SK-N-SH (cell line): ENCODE results near the gene NCBP3. TPM values are rescaled to one million over a fixed set of nuclear protein-coding genes. Genes with fewer than 3 reads are reported as not detected.

Experiments used
- CTCF ChIA-PET: fragments of 300-600, 350-600 bp; formaldehyde crosslinking; extraction: SDS; loops from one replicate; lab custom pipeline; 2021; lab: Yijun Ruan, JAX
- POLR2A ChIA-PET: fragments of 350-600 bp; sonication (Branson Sonifier 250); formaldehyde crosslinking; extraction: SDS; loops from one replicate; lab custom pipeline; 2020; ENCODE audit warnings: antibody characterized with exemption, inconsistent platforms; lab: Yijun Ruan, JAX
- DNase-seq: peaks from one replicate; pipeline ENCODE4 v3.0.0; 2012
- H2AFZ ChIP-seq: fragments of 200-600 bp; sonication (generic); 2 replicates; pipeline ENCODE4 v1.8.1; 2016; ENCODE audit warnings: antibody characterized with exemption, mild to moderate bottlenecking, low read depth
- H3F3A ChIP-seq: fragments of 200-600 bp; sonication (generic); replicated peaks from 2 replicates; pipeline ENCODE3; 2016; ENCODE audit warnings: antibody characterized with exemption, mild to moderate bottlenecking; ENCODE audit not compliant: insufficient read depth
- H3K27ac ChIP-seq, 2 experiments: fragments of 200-500 bp in 1 of 2; fragments of 200-600 bp in 1 of 2; sonication (Bioruptor generic) in 1 of 2; sonication (generic), shearing (Covaris generic) in 1 of 2; 2 replicates each; pipeline versions ENCODE4 v1.5.1 to v1.6.1; 2014 to 2016; ENCODE audit warnings: low read depth in 2 of 2, inconsistent platforms in 1 of 2, low read length in 1 of 2, mild to moderate bottlenecking in 1 of 2, mixed read lengths in 1 of 2
- H3K27me3 ChIP-seq: fragments of 200-600 bp; sonication (generic), shearing (Covaris generic); 2 replicates; pipeline ENCODE4 v1.6.1; 2016; ENCODE audit warnings: mixed run types; ENCODE audit not compliant: insufficient read depth
- H3K36me3 ChIP-seq, 2 experiments: fragments of 200-500 bp in 1 of 2; fragments of 200-600 bp in 1 of 2; sonication (Bioruptor generic) in 1 of 2; sonication (generic) in 1 of 2; replicated peaks in 1 of 2; 2 replicates each; pipeline versions ENCODE3 to v1.5.1; 2014 to 2016; ENCODE audit warnings: low read length in 1 of 2, mild to moderate bottlenecking in 1 of 2; ENCODE audit not compliant: insufficient read depth in 2 of 2, control insufficient read depth in 1 of 2
- H3K4me1 ChIP-seq, 2 experiments: fragments of 200-500 bp in 1 of 2; fragments of 200-600 bp in 1 of 2; sonication (Bioruptor generic) in 1 of 2; sonication (generic), shearing (Covaris generic) in 1 of 2; 2 replicates each; pipeline versions ENCODE4 v1.5.1 to v1.6.1; 2014 to 2016; ENCODE audit warnings: low read depth in 1 of 2, low read length in 1 of 2, mixed run types in 1 of 2; ENCODE audit not compliant: insufficient read depth in 2 of 2, control insufficient read depth in 1 of 2
- H3K4me2 ChIP-seq: fragments of 200-600 bp; sonication (generic), shearing (Covaris generic); 2 replicates; pipeline ENCODE4 v1.6.1; 2017; ENCODE audit warnings: mixed run types
- H3K4me3 ChIP-seq, 2 experiments: fragments of 200-500 bp in 1 of 2; fragments of 200-600 bp in 1 of 2; sonication (Bioruptor generic) in 1 of 2; sonication (generic), shearing (Covaris generic) in 1 of 2; 2 replicates each; pipeline versions ENCODE4 v1.5.1 to v1.8.1; 2014 to 2016; ENCODE audit warnings: low read depth in 2 of 2, inconsistent platforms in 1 of 2, low read length in 1 of 2, mild to moderate bottlenecking in 1 of 2, mixed read lengths in 1 of 2, moderate library complexity in 1 of 2
- H3K79me2 ChIP-seq: fragments of 200-600 bp; sonication (generic); 2 replicates; pipeline ENCODE4 v1.8.1; 2017; ENCODE audit warnings: mild to moderate bottlenecking; ENCODE audit not compliant: insufficient read depth
- H3K9ac ChIP-seq: fragments of 200-600 bp; sonication (generic); 2 replicates; pipeline ENCODE4 v1.6.1; 2017; ENCODE audit warnings: mixed run types
- H3K9me2 ChIP-seq: fragments of 200-600 bp; sonication (generic); 2 replicates; pipeline ENCODE4 v1.6.1; 2017; ENCODE audit warnings: mixed run types
- H3K9me3 ChIP-seq: fragments of 200-600 bp; sonication (generic); 2 replicates; pipeline ENCODE4 v1.6.1; 2017; ENCODE audit warnings: mixed run types, mild to moderate bottlenecking, moderate library complexity
- H4K20me1 ChIP-seq: fragments of 200-600 bp; sonication (generic); 2 replicates; pipeline ENCODE4 v1.6.1; 2017; ENCODE audit warnings: mild to moderate bottlenecking, mixed run types; ENCODE audit not compliant: insufficient read depth
- ELF1 ChIP-seq: IDR thresholded peaks from 2 replicates; pipeline ENCODE4 v1.4.0; 2012
- EP300 ChIP-seq, 2 experiments: IDR thresholded peaks; 2 replicates each; pipeline versions ENCODE4 v1.4.0 to v1.6.1; 2012; ENCODE audit warnings: borderline replicate concordance in 1 of 2, low read depth in 1 of 2, low read length in 1 of 2
- EZH2phosphoT487 ChIP-seq: fragments of 200-600 bp; sonication (generic); IDR thresholded peaks from 2 replicates; pipeline ENCODE4 v1.6.1; 2017; ENCODE audit warnings: low read depth, mixed run types, mild to moderate bottlenecking, antibody characterized with exemption, moderate library complexity, borderline replicate concordance
- FOSL2 ChIP-seq: IDR thresholded peaks from 2 replicates; pipeline ENCODE4 v1.4.0; 2012; ENCODE audit warnings: low read depth, mild to moderate bottlenecking, moderate library complexity, borderline replicate concordance
- FOXJ3 ChIP-seq: sonication (generic); formaldehyde crosslinking; IDR thresholded peaks from 2 replicates; pipeline ENCODE4 v1.5.1; 2020; ENCODE audit warnings: mild to moderate bottlenecking, missing genetic modification reagents
- MEF2A ChIP-seq: IDR thresholded peaks from 2 replicates; pipeline ENCODE4 v1.4.0; 2012; ENCODE audit warnings: low read depth, borderline replicate concordance
- NFIC ChIP-seq: IDR thresholded peaks from 2 replicates; pipeline ENCODE4 v1.4.0; 2012; ENCODE audit warnings: borderline replicate concordance
- NRF1 ChIP-seq: IDR thresholded peaks from 2 replicates; pipeline ENCODE4 v1.6.1; 2012; ENCODE audit warnings: low read depth, mild to moderate bottlenecking, low read length
- POLR2AphosphoS5 ChIP-seq: IDR thresholded peaks from 2 replicates; pipeline ENCODE4 v1.6.1; 2012; ENCODE audit warnings: low read depth, low read length
- RFX5 ChIP-seq: IDR thresholded peaks from 2 replicates; pipeline ENCODE4 v1.6.1; 2012; ENCODE audit warnings: mild to moderate bottlenecking, improper control_type of control experiment, low read length
- SMC3 ChIP-seq: IDR thresholded peaks from 2 replicates; pipeline ENCODE4 v1.6.1; 2012; ENCODE audit warnings: low read depth, low read length, improper control_type of control experiment
- TCF12 ChIP-seq: IDR thresholded peaks from 2 replicates; pipeline ENCODE4 v1.4.0; 2012
- USF2 ChIP-seq: fragments of 150-350 bp; IDR thresholded peaks from 2 replicates; pipeline ENCODE4 v1.6.1; 2017; ENCODE audit warnings: antibody characterized with exemption, low read length, low read depth, borderline replicate concordance
- ZBTB33 ChIP-seq: IDR thresholded peaks from 2 replicates; pipeline ENCODE4 v1.4.0; 2012; ENCODE audit warnings: low read depth, borderline replicate concordance
- WGBS: methylation state at CpG from one replicate; pipeline ENCODE4 v1.1.6; 2017; ENCODE audit warnings: low lambda C conversion rate; 5-methylcytosine and 5-hydroxymethylcytosine counted together
- polyA plus RNA-seq, 3 experiments: library from polyadenylated mRNA; depleted of rRNA; stranded (reverse); fragments of >200 nt; gene quantifications; 2 replicates each; pipeline ENCODE4 v1.2.3, GENCODE V29; 2012
- TF ChIP-seq, protein P1 (sequence below): IDR thresholded peaks from 2 replicates; pipeline ENCODE4; 2012
- TF ChIP-seq, protein P2 (sequence below): fragments of 200-600 bp; sonication (generic); IDR thresholded peaks from 2 replicates; pipeline ENCODE4 v1.6.1; 2017; ENCODE audit warnings: antibody characterized with exemption, mild to moderate bottlenecking, moderate library complexity
- TF ChIP-seq, protein P3 (sequence below): IDR thresholded peaks from 2 replicates; pipeline ENCODE4 v1.6.1; 2012; ENCODE audit warnings: mild to moderate bottlenecking, low read depth, low read length, moderate library complexity
- TF ChIP-seq, protein P4 (sequence below): fragments of 150-350 bp; IDR thresholded peaks from 2 replicates; pipeline ENCODE4 v1.6.1; 2016; ENCODE audit warnings: mild to moderate bottlenecking, low read depth, low read length
- TF ChIP-seq, protein P5 (sequence below): IDR thresholded peaks from 2 replicates; pipeline ENCODE4 v1.4.0; 2012; ENCODE audit warnings: low read depth, borderline replicate concordance

NCBP3 gene
- polyA plus RNA-seq, 1 of the 3 experiments (the other 2 are of a cell fraction) = 6.5 TPM

GRCh38 chr17:3763777-3764170 is 82.3 kb downstream of the NCBP3 start:
- no peaks in the 10 kb centered on the region for H3K9me3 ChIP-seq
- no peaks in the 10 kb centered on the region for H3K4me1 ChIP-seq
- TF ChIP-seq TCF12 = no peak
- TF ChIP-seq FOXJ3 (CRISPR knock-in tag) = no peak
- TF ChIP-seq EZH2phosphoT487 = no peak
- TF ChIP-seq NRF1 = no peak
- TF ChIP-seq MEF2A = no peak
- TF ChIP-seq, protein P1, sequence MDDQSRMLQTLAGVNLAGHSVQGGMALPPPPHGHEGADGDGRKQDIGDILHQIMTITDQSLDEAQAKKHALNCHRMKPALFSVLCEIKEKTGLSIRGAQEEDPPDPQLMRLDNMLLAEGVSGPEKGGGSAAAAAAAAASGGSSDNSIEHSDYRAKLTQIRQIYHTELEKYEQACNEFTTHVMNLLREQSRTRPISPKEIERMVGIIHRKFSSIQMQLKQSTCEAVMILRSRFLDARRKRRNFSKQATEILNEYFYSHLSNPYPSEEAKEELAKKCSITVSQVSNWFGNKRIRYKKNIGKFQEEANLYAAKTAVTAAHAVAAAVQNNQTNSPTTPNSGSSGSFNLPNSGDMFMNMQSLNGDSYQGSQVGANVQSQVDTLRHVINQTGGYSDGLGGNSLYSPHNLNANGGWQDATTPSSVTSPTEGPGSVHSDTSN = no peak
- no peak for TF ChIP-seq SMC3
- no peak for TF ChIP-seq POLR2AphosphoS5
- no peak for TF ChIP-seq RFX5
- TF ChIP-seq, protein P2, sequence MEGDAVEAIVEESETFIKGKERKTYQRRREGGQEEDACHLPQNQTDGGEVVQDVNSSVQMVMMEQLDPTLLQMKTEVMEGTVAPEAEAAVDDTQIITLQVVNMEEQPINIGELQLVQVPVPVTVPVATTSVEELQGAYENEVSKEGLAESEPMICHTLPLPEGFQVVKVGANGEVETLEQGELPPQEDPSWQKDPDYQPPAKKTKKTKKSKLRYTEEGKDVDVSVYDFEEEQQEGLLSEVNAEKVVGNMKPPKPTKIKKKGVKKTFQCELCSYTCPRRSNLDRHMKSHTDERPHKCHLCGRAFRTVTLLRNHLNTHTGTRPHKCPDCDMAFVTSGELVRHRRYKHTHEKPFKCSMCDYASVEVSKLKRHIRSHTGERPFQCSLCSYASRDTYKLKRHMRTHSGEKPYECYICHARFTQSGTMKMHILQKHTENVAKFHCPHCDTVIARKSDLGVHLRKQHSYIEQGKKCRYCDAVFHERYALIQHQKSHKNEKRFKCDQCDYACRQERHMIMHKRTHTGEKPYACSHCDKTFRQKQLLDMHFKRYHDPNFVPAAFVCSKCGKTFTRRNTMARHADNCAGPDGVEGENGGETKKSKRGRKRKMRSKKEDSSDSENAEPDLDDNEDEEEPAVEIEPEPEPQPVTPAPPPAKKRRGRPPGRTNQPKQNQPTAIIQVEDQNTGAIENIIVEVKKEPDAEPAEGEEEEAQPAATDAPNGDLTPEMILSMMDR = no peak
- no peak for TF ChIP-seq ZBTB33
- TF ChIP-seq EP300 (IDR thresholded peaks at IDR 0.05; ENCODE audit: borderline replicate concordance in 1 of 2, low read depth in 1 of 2, low read length in 1 of 2) = no peak
- TF ChIP-seq, protein P3, sequence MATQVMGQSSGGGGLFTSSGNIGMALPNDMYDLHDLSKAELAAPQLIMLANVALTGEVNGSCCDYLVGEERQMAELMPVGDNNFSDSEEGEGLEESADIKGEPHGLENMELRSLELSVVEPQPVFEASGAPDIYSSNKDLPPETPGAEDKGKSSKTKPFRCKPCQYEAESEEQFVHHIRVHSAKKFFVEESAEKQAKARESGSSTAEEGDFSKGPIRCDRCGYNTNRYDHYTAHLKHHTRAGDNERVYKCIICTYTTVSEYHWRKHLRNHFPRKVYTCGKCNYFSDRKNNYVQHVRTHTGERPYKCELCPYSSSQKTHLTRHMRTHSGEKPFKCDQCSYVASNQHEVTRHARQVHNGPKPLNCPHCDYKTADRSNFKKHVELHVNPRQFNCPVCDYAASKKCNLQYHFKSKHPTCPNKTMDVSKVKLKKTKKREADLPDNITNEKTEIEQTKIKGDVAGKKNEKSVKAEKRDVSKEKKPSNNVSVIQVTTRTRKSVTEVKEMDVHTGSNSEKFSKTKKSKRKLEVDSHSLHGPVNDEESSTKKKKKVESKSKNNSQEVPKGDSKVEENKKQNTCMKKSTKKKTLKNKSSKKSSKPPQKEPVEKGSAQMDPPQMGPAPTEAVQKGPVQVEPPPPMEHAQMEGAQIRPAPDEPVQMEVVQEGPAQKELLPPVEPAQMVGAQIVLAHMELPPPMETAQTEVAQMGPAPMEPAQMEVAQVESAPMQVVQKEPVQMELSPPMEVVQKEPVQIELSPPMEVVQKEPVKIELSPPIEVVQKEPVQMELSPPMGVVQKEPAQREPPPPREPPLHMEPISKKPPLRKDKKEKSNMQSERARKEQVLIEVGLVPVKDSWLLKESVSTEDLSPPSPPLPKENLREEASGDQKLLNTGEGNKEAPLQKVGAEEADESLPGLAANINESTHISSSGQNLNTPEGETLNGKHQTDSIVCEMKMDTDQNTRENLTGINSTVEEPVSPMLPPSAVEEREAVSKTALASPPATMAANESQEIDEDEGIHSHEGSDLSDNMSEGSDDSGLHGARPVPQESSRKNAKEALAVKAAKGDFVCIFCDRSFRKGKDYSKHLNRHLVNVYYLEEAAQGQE = no peak
- TF ChIP-seq USF2 = no peak
- TF ChIP-seq, protein P4, sequence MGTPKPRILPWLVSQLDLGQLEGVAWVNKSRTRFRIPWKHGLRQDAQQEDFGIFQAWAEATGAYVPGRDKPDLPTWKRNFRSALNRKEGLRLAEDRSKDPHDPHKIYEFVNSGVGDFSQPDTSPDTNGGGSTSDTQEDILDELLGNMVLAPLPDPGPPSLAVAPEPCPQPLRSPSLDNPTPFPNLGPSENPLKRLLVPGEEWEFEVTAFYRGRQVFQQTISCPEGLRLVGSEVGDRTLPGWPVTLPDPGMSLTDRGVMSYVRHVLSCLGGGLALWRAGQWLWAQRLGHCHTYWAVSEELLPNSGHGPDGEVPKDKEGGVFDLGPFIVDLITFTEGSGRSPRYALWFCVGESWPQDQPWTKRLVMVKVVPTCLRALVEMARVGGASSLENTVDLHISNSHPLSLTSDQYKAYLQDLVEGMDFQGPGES = no peak
- TF ChIP-seq FOSL2 = no peak
- no peak for TF ChIP-seq NFIC
- TF ChIP-seq, protein P5, sequence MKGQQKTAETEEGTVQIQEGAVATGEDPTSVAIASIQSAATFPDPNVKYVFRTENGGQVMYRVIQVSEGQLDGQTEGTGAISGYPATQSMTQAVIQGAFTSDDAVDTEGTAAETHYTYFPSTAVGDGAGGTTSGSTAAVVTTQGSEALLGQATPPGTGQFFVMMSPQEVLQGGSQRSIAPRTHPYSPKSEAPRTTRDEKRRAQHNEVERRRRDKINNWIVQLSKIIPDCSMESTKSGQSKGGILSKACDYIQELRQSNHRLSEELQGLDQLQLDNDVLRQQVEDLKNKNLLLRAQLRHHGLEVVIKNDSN = no peak
- TF ChIP-seq ELF1 = no peak
- no peaks in the 10 kb centered on the region for H4K20me1 ChIP-seq
- H3K9ac ChIP-seq = no peak overlapping the region
- ChIA-PET POLR2A (no interaction called here), CTCF (interaction anchor here (1.5 kb wide), 1 partner anchor 27 kb away, joined by 6 read pairs; no protein-coding TSS in a partner anchor)
- H3K27ac ChIP-seq = no peak overlapping the region
- no peak overlapping the region for H2AFZ ChIP-seq
- 36% methylated on average over 3 of the region's 3 CpGs for WGBS
- no peaks in the 10 kb centered on the region for H3K36me3 ChIP-seq
- H3K4me2 ChIP-seq = no peak overlapping the region
- no peaks in the 10 kb centered on the region for H3F3A ChIP-seq
- no peaks in the 10 kb centered on the region for H3K9me2 ChIP-seq
- DNase-seq = no peak
- H3K27me3 ChIP-seq = no peaks in the 10 kb centered on the region
- no peak overlapping the region for H3K4me3 ChIP-seq
- no peaks in the 10 kb centered on the region for H3K79me2 ChIP-seq
